KMS-11 (cell line): ENCODE data around the gene TAF4.

Source experiments
- H2AFZ ChIP-seq: fragments of 200-600 bp; sonication (generic); 2 replicates; pipeline ENCODE4 v1.6.1; 2016; ENCODE audit warnings: antibody characterized with exemption, mixed run types, low read depth
- H3K27ac ChIP-seq: fragments of 200-600 bp; sonication (generic); 2 replicates; pipeline ENCODE4 v1.6.1; 2016; ENCODE audit warnings: mild to moderate bottlenecking, mixed run types
- H3K27me3 ChIP-seq: fragments of 200-600 bp; sonication (generic); 2 replicates; pipeline ENCODE4 v1.6.1; 2017; ENCODE audit warnings: mild to moderate bottlenecking, low read depth, mixed run types, moderate library complexity; ENCODE audit not compliant: insufficient read depth
- H3K36me3 ChIP-seq: fragments of 200-600 bp; sonication (generic); 2 replicates; pipeline ENCODE4 v1.6.1; 2017; ENCODE audit warnings: mild to moderate bottlenecking, mixed run types; ENCODE audit not compliant: insufficient read depth
- H3K4me1 ChIP-seq: fragments of 200-600 bp; sonication (generic); 2 replicates; pipeline ENCODE4 v1.6.1; 2016; ENCODE audit warnings: mild to moderate bottlenecking, low read depth, mixed run types; ENCODE audit not compliant: poor library complexity, severe bottlenecking
- H3K4me2 ChIP-seq: fragments of 200-600 bp; sonication (generic); 2 replicates; pipeline ENCODE4 v1.7.0; 2016; ENCODE audit warnings: mild to moderate bottlenecking, mixed run types
- H3K4me3 ChIP-seq: fragments of 200-600 bp; sonication (generic); IDR thresholded peaks from 2 replicates; pipeline ENCODE4 v1.6.1; 2017; ENCODE audit warnings: low read depth, low read length, mixed read lengths; ENCODE audit not compliant: insufficient read depth
- H3K79me2 ChIP-seq: fragments of 200-600 bp; sonication (generic); 2 replicates; pipeline ENCODE4 v1.6.1; 2016; ENCODE audit warnings: low read depth, mixed run types; ENCODE audit not compliant: insufficient read depth
- H3K9ac ChIP-seq: fragments of 200-600 bp; sonication (generic); 2 replicates; pipeline ENCODE4 v1.6.1; 2016; ENCODE audit warnings: mild to moderate bottlenecking, mixed run types
- H4K20me1 ChIP-seq: fragments of 200-600 bp; sonication (generic); 2 replicates; pipeline ENCODE4 v1.6.1; 2016; ENCODE audit warnings: mild to moderate bottlenecking, mixed run types; ENCODE audit not compliant: insufficient read depth
- CTCF ChIP-seq: fragments of 200-600 bp; sonication (generic); conservative IDR thresholded peaks from 2 replicates; pipeline ENCODE4 v1.6.1; 2017; ENCODE audit warnings: low read depth, mild to moderate bottlenecking, antibody characterized with exemption, low read length, moderate library complexity, mixed read lengths

TAF4 gene

GRCh38 chr20:62027698-62028321 lies 37.9 kb downstream of the TAF4 start:
- no peak overlapping the region for H3K27ac ChIP-seq
- peaks cover 97% of the 10 kb centered on the region for H3K79me2 ChIP-seq
- H3K9ac ChIP-seq: no peak overlapping the region
- no peak overlapping the region for H2AFZ ChIP-seq
- peaks cover 14% of the 10 kb centered on the region for H4K20me1 ChIP-seq
- no peak overlapping the region for H3K4me2 ChIP-seq
- H3K4me3 ChIP-seq: no peak overlapping the region
- peaks cover 28% of the 10 kb centered on the region for H3K4me1 ChIP-seq
- TF ChIP-seq CTCF: no peak
- H3K27me3 ChIP-seq: no peaks in the 10 kb centered on the region
- no peaks in the 10 kb centered on the region for H3K36me3 ChIP-seq

GRCh38 chr20:62027116-62027515 lies 38.6 kb downstream of the TAF4 start:
- Histone ChIP-seq H2AFZ (no peak overlapping the region), H3K79me2 (peaks cover 97% of the 10 kb centered on the region), H3K4me3 (no peak overlapping the region), H3K4me1 (peaks cover 22% of the 10 kb centered on the region), H3K27ac (no peak overlapping the region), H3K9ac (no peak overlapping the region), H3K36me3 (no peaks in the 10 kb centered on the region), H4K20me1 (peaks cover 9% of the 10 kb centered on the region; the same call in 1 of the 2 replicates), H3K4me2 (no peak overlapping the region), H3K27me3 (no peaks in the 10 kb centered on the region)
- TF ChIP-seq CTCF: no peak

GRCh38 chr20:62026564-62026856 lies 39.2 kb downstream of the TAF4 start:
- H3K36me3 ChIP-seq: no peaks in the 10 kb centered on the region
- peaks cover 97% of the 10 kb centered on the region for H3K79me2 ChIP-seq
- no peaks in the 10 kb centered on the region for H3K27me3 ChIP-seq
- H3K9ac ChIP-seq: no peak overlapping the region
- no peak overlapping the region for H3K4me2 ChIP-seq
- H3K27ac ChIP-seq: no peak overlapping the region
- no peak for TF ChIP-seq CTCF
- peaks cover 5% of the 10 kb centered on the region; the same call in 1 of the 2 replicates for H4K20me1 ChIP-seq
- H2AFZ ChIP-seq: no peak overlapping the region
- no peak overlapping the region for H3K4me3 ChIP-seq
- H3K4me1 ChIP-seq: peaks cover 16% of the 10 kb centered on the region

GRCh38 chr20:62025832-62026563 lies 39.7 kb downstream of the TAF4 start:
- H3K27ac ChIP-seq: no peak overlapping the region
- H3K36me3 ChIP-seq: no peaks in the 10 kb centered on the region
- no peak overlapping the region for H3K4me2 ChIP-seq
- no peak for TF ChIP-seq CTCF
- H3K79me2 ChIP-seq: peaks cover 97% of the 10 kb centered on the region
- no peak overlapping the region for H2AFZ ChIP-seq
- H3K27me3 ChIP-seq: no peaks in the 10 kb centered on the region
- peaks cover 5% of the 10 kb centered on the region; the same call in 1 of the 2 replicates for H4K20me1 ChIP-seq
- H3K4me3 ChIP-seq: no peak overlapping the region
- H3K4me1 ChIP-seq: peaks cover 11% of the 10 kb centered on the region
- no peak overlapping the region for H3K9ac ChIP-seq
